Measurements from ENCODE around the gene GNG7.

The GNG7 gene

DNA sequence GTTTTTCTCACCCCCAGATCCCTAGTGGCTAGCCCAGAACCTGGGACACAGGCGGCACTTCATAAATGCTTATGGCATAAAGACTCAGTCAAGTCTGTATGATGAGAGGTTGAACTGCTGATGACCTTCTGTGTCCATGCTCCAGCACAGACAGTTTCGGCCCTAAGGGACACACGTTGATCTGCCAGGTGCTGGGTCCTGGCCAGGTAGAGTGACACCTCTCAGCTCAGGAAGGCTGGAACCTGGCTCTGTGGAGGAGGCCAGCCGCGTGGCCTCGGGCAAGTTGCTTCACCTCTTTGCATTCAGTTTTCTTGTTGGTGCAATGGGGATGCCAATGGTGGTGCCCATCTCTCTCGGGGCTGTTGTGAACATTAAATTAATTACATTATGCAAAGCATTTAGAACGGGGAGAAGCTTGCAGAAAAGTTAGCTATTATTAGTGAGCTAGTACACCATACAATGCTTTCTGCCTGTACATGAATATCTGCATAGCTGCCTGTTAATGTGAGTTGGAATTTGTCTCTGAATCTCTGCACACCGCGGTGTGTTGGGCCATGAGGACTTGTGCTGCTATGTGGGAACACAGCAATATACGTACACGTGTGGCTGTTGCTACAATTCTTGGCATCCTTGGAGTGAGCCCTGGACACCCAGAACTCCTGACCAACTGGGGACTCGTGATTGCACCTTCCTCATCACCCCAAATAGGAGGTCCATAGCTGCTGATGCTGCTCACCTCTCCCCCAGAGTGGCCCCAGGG is 218.1 kb downstream of the GNG7 start:
- H3K4me3 ChIP-seq (ENCODE audit: low read depth, low read length) = no peak overlapping the region
- TF ChIP-seq, protein P1, sequence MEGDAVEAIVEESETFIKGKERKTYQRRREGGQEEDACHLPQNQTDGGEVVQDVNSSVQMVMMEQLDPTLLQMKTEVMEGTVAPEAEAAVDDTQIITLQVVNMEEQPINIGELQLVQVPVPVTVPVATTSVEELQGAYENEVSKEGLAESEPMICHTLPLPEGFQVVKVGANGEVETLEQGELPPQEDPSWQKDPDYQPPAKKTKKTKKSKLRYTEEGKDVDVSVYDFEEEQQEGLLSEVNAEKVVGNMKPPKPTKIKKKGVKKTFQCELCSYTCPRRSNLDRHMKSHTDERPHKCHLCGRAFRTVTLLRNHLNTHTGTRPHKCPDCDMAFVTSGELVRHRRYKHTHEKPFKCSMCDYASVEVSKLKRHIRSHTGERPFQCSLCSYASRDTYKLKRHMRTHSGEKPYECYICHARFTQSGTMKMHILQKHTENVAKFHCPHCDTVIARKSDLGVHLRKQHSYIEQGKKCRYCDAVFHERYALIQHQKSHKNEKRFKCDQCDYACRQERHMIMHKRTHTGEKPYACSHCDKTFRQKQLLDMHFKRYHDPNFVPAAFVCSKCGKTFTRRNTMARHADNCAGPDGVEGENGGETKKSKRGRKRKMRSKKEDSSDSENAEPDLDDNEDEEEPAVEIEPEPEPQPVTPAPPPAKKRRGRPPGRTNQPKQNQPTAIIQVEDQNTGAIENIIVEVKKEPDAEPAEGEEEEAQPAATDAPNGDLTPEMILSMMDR (IDR thresholded peaks at IDR 0.05; ENCODE audit: borderline replicate concordance, insufficient read depth, low read depth, low read length) = no peak

DNA sequence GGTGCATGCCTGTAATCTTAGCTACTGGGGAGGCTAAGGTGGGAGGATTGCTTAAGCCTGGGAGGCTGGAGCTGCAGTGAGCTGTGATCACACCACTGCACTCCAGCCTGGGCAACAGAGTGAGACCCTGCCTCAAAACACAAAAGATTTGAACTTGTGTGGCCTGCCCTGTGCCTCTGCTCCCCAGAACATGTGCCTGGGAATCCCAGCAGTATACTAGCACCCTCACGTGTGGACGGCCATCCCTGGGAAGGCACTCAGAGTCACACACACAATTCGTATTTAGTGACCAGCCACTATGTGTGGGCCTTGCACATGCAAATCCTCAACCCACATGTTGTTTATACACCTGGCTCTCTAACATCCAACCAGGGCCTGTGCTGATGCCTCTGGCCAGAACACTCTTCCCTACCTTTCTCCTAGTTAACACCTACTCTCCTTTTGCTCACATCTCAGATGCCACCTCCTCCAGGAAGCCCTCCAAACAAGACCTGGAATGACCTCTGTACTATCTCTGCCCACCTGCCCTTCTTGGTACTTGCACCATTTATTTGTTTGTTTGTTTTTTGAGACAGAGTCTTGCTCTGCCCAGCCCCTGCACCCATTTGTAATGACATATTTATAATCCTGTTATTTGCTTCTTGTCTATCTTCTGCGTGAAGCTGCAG is 218.9 kb downstream of the GNG7 start:
- no peak overlapping the region for H3K4me3 ChIP-seq (ENCODE audit: low read depth, low read length)
- TF ChIP-seq, protein P1 (IDR thresholded peaks at IDR 0.05; ENCODE audit: borderline replicate concordance, insufficient read depth, low read depth, low read length) = no peak

DNA sequence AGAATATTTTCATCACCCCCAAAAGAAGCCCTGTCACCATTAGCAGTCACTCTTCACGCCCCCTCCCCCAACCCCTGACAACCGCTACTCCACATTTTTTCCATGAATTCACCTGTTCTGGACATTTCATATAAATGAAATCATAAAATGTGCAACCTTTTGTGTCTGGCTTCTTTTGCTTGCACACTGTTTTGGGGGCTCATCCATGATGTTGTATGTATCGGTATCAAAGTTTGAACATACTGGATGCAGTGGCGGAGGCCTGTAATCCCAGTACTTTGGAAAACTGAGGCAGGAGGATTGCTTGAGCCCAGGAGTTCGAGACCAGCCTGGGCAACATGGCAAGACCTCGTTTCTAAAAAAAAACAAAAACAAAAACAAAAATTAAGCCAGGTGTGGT is 219.4 kb downstream of the GNG7 start:
- H3K4me3 ChIP-seq (ENCODE audit: low read depth, low read length) = no peak overlapping the region
- TF ChIP-seq, protein P1 (IDR thresholded peaks at IDR 0.05; ENCODE audit: borderline replicate concordance, insufficient read depth, low read depth, low read length) = no peak

DNA sequence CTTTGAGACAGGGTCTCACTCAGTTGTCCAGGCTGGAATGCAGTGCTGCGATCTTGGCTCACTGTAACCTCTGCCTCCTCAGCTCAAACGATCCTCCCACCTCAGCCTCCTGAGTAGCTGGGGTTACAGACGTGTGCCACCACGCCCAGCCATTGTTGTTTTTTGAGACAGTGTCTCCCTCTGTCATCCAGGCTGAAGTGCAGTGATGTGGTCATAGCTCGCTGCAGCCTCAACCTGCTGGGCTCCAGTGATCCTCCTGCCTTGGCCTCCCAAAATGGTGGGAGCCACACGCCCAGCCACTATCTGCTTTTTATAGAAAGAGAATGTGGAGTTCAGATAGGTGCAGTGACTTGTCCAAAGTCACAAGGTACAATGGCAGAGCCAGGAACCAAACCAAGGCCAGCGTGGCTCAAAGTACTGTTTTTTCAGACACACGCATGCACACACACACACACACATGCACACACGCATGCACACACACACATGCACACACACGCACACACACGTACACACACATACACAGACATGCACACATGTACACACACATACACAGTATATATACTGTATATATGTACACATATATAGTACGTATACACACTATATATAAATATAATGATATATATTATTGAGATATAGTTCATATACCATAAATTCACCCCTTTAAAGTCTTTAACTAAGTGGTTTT is 220.0 kb downstream of the GNG7 start:
- no peak overlapping the region for H3K4me3 ChIP-seq (ENCODE audit: low read depth, low read length)
- TF ChIP-seq, protein P1 (IDR thresholded peaks at IDR 0.05; ENCODE audit: borderline replicate concordance, insufficient read depth, low read depth, low read length) = no peak

DNA sequence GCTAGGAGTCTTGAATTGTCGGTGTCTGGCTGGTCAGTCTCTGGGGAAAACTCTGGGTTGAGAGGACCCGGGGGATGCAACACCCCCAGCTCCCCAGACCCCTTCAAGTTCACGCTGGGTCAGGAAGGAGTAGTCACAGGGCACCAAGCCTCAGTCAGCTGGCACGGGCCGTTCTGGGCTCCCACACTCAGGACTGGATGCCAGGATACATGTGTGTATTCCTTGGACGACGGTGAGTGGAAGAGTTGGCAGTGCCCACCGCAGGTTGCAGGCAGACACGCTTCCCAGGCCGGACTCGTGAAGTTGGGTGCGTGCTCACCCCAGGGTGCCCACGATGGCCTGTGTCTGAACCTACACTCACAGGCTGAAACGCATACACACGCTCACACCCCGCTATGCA is 221.0 kb downstream of the GNG7 start:
- H3K4me3 ChIP-seq (ENCODE audit: low read depth, low read length) = no peak overlapping the region
- TF ChIP-seq, protein P1 (IDR thresholded peaks at IDR 0.05; ENCODE audit: borderline replicate concordance, insufficient read depth, low read depth, low read length) = no peak

DNA sequence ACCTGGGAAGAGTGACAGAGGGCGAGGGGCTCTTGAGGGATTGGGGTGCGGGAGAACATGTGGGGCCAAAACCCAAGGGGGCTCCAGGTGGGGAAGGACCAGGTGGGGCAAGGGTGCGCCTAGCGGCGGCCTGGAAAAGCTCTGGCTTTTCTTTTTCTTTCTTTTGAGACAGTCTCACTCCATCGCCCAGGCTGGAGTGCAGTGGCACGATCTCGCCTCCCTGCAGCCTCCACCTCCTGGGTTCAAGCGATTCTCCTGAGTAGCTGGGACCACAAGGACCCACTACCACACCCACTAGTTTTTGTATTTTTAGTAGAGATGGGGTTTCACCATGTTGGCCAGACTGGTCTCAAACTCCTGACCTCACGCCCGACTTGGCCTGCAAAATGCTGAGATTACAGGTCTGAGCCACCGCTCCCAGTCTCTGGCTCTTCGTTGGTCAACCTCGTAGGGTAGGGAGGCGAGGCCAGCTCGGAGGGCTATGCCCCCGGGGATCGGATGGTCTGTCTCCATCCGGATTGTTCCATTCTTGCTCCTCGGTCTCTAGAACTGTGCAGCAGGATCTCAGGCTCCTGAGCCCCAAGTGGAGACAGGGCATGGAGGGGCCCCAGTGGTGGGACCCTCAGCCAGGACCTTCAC is 222.8 kb downstream of the GNG7 start:
- TF ChIP-seq, protein P1 (IDR thresholded peaks at IDR 0.05; ENCODE audit: borderline replicate concordance, insufficient read depth, low read depth, low read length) = peak; percentile 76
- H3K4me3 ChIP-seq (ENCODE audit: low read depth, low read length) = peak overlapping the region; percentile 84
